ENCODE results near the gene AGBL1. TPM values are rescaled to one million over a fixed set of nuclear protein-coding genes. Genes with fewer than 3 reads are reported as not detected.

Gene AGBL1
- total and polyA plus RNA-seq, 2 experiments from 2014 or later = 0.06 to 0.11 TPM

DNA sequence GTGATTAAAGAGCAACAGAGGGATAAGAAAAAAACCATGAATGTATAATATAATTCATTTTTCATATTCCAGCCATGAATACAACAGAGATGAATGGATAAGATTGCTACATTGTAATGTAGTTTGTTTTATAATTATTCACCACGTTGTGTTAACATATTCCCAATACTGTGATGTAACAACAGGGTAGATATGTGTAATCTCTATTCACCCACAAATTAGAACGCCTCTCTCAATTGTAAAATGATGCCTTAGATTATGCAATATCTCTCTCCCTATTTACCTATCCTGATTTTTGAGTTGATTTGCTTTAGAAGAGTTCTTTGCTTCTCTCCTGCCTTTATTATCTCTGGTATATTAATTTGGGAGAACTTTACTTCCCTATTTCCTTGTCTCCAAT is 193.6 kb downstream of the AGBL1 start:
- H3K4me1 ChIP-seq (ENCODE audit: low read depth) = no peaks in the 10 kb centered on the region
- DNase-seq (ENCODE audit: low read depth in 1 of 2, low spot score in 1 of 2) = no peak
- H3K27ac ChIP-seq = no peak overlapping the region
- H3K27me3 ChIP-seq = no peaks in the 10 kb centered on the region
- H3K9me3 ChIP-seq (ENCODE audit: low read depth) = no peaks in the 10 kb centered on the region
- TF ChIP-seq, protein P1, sequence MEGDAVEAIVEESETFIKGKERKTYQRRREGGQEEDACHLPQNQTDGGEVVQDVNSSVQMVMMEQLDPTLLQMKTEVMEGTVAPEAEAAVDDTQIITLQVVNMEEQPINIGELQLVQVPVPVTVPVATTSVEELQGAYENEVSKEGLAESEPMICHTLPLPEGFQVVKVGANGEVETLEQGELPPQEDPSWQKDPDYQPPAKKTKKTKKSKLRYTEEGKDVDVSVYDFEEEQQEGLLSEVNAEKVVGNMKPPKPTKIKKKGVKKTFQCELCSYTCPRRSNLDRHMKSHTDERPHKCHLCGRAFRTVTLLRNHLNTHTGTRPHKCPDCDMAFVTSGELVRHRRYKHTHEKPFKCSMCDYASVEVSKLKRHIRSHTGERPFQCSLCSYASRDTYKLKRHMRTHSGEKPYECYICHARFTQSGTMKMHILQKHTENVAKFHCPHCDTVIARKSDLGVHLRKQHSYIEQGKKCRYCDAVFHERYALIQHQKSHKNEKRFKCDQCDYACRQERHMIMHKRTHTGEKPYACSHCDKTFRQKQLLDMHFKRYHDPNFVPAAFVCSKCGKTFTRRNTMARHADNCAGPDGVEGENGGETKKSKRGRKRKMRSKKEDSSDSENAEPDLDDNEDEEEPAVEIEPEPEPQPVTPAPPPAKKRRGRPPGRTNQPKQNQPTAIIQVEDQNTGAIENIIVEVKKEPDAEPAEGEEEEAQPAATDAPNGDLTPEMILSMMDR (IDR thresholded peaks at IDR 0.05; ENCODE audit: low read depth, low read length) = no peak
- no peak overlapping the region for H3K4me3 ChIP-seq
- H3K36me3 ChIP-seq = no peaks in the 10 kb centered on the region

DNA sequence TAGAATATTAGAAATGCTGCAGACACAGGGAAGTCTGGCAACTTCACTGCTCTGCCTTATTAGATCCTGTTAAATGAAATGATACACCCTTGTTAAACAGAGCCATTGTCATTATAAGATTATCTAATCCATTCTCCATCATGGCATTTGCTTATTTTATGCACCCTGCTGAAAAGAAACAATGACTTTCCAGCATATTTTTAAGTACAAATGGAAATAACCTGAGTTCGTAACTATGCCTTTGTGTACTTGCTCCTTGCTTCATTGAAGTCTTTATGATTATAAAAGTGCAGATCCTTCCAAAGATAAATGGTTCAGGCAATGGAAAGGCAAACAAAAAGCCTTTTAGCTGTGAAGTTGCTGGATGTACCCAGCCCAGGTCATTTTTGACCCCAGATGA is 195.7 kb downstream of the AGBL1 start:
- no peak overlapping the region for H3K27ac ChIP-seq
- TF ChIP-seq, protein P1 (IDR thresholded peaks at IDR 0.05; ENCODE audit: low read depth, low read length) = no peak
- H3K4me3 ChIP-seq = no peak overlapping the region
- H3K4me1 ChIP-seq (ENCODE audit: low read depth) = no peaks in the 10 kb centered on the region
- no peaks in the 10 kb centered on the region for H3K9me3 ChIP-seq (ENCODE audit: low read depth)
- no peaks in the 10 kb centered on the region for H3K27me3 ChIP-seq
- DNase-seq (ENCODE audit: low read depth in 1 of 2, low spot score in 1 of 2) = no peak
- no peaks in the 10 kb centered on the region for H3K36me3 ChIP-seq

DNA sequence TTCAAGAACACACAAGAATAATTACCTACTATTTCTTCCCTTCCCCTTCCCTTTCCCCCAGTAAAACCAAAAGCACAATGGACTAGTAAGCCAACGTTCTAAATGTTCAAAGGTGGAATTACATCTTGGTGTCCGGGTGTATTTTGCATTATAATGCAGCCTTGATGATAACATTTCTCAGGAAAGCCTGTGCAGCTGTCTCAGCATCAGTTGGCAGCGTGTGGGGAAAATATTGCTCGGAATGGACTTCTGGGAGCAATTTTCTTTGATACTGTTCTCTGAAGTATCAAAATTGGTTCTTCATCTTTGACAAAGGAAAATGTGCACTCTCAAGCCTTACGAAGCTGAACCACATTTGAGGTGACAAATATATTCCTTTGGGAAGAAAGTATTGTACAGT is 198.9 kb downstream of the AGBL1 start:
- H3K9me3 ChIP-seq (ENCODE audit: low read depth) = no peaks in the 10 kb centered on the region
- H3K27me3 ChIP-seq = no peaks in the 10 kb centered on the region
- no peaks in the 10 kb centered on the region for H3K36me3 ChIP-seq
- no peaks in the 10 kb centered on the region for H3K4me1 ChIP-seq (ENCODE audit: low read depth)
- TF ChIP-seq, protein P1 (IDR thresholded peaks at IDR 0.05; ENCODE audit: low read depth, low read length) = no peak
- DNase-seq (ENCODE audit: low read depth in 1 of 2, low spot score in 1 of 2) = no peak
- H3K4me3 ChIP-seq = no peak overlapping the region
- no peak overlapping the region for H3K27ac ChIP-seq

DNA sequence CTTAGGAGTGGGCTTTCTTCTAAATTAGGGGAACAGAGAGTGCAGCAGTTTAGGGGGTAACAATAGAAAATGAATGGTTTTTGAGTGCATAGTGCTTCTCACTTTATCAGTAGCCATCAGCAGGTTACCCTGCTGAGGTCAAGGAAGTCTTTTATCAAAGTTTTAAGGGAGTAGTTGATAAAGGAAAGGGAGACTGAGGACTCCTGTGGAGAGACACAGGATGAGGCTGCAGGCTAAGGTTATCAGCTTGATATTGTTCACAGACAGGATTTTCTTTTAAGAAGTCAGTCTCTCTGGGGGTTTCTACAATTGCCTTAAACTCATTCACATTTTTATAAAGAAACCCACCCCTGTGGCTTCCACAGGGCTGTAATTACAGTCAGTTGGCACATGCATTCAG is 205.0 kb downstream of the AGBL1 start:
- no peak overlapping the region for H3K27ac ChIP-seq
- TF ChIP-seq, protein P1 (IDR thresholded peaks at IDR 0.05; ENCODE audit: low read depth, low read length) = no peak
- no peaks in the 10 kb centered on the region for H3K9me3 ChIP-seq (ENCODE audit: low read depth)
- no peaks in the 10 kb centered on the region for H3K27me3 ChIP-seq
- no peaks in the 10 kb centered on the region for H3K36me3 ChIP-seq
- DNase-seq (ENCODE audit: low read depth in 1 of 2, low spot score in 1 of 2) = no peak
- no peak overlapping the region for H3K4me3 ChIP-seq
- no peaks in the 10 kb centered on the region for H3K4me1 ChIP-seq (ENCODE audit: low read depth)

DNA sequence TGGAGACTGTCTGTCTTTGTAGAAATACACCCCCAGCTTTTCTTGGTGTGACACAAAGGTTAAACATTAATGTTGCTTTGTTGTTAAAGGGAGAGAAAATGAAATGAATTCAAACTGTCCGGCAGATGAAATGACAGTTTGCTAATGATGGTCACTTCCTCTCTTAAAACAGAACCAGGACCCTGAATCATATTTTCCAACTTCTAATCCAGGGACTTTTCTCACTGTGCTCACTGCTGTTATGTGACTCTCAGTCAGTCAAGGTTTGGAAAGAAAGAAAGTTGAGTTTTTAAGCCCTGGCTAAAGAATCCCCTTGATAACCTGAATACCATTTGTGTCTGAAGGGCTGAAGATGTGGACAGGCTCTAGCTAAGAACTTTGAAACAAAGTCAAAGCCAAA is 215.8 kb downstream of the AGBL1 start:
- H3K4me1 ChIP-seq (ENCODE audit: low read depth) = no peaks in the 10 kb centered on the region
- no peaks in the 10 kb centered on the region for H3K27me3 ChIP-seq
- TF ChIP-seq, protein P1 (IDR thresholded peaks at IDR 0.05; ENCODE audit: low read depth, low read length) = no peak
- no peak overlapping the region for H3K27ac ChIP-seq
- no peaks in the 10 kb centered on the region for H3K36me3 ChIP-seq
- DNase-seq (ENCODE audit: low read depth in 1 of 2, low spot score in 1 of 2) = no peak
- no peaks in the 10 kb centered on the region for H3K9me3 ChIP-seq (ENCODE audit: low read depth)
- no peak overlapping the region for H3K4me3 ChIP-seq

DNA sequence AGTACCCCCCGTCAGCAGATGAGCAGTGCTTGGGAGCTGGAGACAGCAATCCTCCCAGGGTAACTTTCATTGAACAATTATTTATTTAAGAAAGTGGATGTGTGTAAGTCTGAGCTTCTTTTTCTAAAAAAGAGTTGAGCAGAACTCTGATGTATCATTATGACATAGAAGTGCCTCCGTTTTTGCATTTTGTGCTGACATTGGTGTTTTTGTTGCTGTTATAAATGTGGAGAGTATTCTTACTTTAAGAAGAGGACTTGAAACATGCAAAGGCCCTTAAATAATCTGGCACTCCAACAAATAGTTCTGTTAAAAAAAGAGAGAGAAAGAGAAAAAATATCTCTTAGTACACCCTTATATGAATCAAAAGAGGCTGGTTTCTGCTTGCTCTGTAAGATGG is 217.1 kb downstream of the AGBL1 start:
- no peak for DNase-seq (ENCODE audit: low read depth in 1 of 2, low spot score in 1 of 2)
- H3K27me3 ChIP-seq = no peaks in the 10 kb centered on the region
- no peak overlapping the region for H3K4me3 ChIP-seq
- H3K36me3 ChIP-seq = no peaks in the 10 kb centered on the region
- no peak overlapping the region for H3K27ac ChIP-seq
- H3K9me3 ChIP-seq (ENCODE audit: low read depth) = no peaks in the 10 kb centered on the region
- TF ChIP-seq, protein P1 (IDR thresholded peaks at IDR 0.05; ENCODE audit: low read depth, low read length) = no peak
- no peaks in the 10 kb centered on the region for H3K4me1 ChIP-seq (ENCODE audit: low read depth)

Measured in cardiac muscle cell (in vitro differentiated cells and primary cell).